CD4-positive, alpha-beta T cell treated with Interleukin-17A for 1 hour (primary cell): ENCODE data around the gene TPT1.
"Not testable (repeated sequence)": the region's sequence is repeated elsewhere in the genome, so short reads cannot be mapped to it uniquely, and the experiment has no call there.

Source experiments
- DNase-seq: peaks from one replicate; pipeline ENCODE4 v3.0.0-alpha.2; 2020

Gene TPT1

DNA sequence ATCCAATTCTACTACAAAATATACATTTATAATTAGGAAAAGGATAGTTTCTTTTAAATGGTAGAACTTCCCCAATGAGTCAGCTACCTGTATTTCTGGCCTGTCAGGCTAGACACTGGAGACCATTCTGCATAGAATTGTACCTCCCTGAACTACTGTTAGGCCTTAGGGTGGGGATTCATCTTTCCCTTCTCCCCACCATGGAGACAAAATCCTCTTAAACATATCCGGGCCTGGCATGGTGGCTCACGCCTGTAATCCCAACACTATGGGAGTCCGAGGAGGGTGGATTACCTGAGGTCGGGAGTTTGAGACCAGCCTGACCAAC is 24.5 kb upstream of the TPT1 start:
- DNase-seq, result no peak

- DNase-seq, result no peak
Observed at GRCh38 chr13:45364876-45365557, 24.0 kb upstream of the TPT1 start.

DNA sequence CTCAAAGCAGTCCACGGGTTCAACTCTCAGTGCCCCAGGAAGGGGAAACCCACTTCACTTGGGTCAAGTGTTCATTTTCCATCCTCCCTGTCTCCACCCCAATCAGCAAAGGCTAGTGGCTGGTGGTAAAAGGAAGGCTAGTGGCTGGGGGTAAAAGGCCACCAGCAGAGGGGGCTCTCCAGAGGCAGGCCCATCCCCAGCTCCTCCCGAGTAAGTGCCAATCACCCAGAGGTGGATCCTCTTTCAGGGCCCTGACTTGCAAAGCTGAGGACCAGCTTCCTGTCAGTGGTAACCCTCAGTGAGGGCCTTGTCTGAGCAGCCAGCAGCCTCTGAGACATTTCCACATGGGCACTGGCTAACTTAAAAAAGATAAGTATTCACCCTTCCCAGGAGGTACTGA is 22.0 kb upstream of the TPT1 start:
- DNase-seq, result peak; percentile 6

DNA sequence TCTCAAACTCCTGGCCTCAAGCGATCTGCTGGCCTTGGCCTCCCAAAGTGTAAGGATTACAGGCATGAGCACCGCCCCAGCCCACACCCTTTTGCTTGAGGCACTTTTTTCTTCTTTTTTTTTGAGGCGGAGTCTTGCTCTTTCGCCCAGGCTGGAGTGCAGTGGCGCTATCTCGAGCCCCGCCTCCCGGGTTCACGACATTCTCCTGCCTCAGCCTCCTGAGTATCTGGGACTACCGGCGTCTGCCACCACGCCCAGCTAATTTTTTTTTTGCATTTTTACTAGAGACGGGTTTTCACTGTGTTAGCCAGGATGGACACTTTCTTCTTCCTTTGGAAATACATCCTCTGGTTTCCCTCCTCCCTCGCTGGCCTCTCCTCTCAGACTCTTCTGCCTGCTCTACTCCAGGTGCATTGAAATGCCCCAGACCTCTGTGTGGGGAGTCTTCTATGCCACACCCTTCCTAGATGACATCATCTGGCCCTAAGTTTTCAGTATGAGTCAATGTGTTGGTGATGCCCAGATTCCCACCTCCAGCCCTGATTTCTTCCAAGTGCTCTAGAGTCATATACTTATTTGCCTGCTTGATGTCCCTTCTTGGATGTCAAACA is 20.7 kb upstream of the TPT1 start:
- DNase-seq, result no peak

DNA sequence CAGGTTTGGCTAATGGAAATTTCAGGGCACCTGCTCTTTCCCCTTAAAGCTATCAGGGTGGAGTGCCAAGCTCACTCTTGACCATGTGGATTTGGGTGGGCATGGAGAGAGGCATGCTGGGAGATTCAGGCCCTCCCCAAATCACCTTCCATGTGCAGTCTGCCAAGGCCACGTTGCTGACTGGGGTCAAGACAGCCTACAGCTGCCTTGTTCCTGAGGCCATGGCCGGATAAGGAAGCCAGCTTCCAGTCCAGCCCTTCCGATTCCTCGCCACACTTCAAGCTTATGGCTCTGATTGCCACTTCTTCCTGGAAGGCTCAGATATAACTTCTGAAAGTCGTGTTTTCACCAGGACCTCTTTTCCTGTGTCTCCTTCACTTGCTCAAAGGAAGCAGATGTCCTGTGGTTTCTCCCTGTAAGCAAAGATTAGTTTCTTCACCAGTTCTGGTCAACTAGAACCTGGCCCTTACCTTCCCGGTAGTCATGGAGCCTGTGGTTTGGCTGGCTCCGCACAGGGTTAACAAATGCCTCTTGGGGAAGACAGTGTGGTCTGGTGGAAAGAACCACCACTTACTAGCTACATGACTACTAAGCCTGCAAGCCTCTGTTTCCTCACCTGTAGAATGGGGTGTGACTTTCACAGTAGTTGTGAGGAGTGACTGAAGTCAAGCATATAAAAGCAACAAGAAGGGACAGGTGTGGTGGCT is 16.1 kb upstream of the TPT1 start:
- no peak for DNase-seq

- no peak for DNase-seq
Observed at GRCh38 chr13:45353895-45354294, 12.9 kb upstream of the TPT1 start.

GRCh38 chr13:45352031-45352430 is 11.0 kb upstream of the TPT1 start:
- no peak for DNase-seq

- no peak for DNase-seq
Observed at GRCh38 chr13:45350152-45350551, 9.2 kb upstream of the TPT1 start.

DNA sequence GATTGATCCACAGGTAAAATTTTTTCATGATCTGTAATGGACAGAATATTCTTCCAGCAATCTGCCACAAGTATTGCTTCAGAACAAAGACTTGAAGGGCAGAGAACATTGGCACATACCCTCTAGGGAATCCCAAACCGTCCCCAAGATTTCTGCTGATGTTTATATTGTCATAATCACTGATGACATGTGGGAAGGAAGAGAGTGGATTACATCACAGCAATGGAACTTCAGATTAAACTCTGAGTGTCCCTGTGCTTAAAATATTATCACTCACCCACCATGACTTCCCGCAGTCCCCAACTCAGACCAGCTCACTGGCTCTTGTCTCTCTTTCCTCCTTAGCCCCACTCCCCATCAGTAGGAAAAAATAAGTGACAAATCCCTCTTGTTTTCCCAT is 8.5 kb upstream of the TPT1 start:
- no peak for DNase-seq

DNA sequence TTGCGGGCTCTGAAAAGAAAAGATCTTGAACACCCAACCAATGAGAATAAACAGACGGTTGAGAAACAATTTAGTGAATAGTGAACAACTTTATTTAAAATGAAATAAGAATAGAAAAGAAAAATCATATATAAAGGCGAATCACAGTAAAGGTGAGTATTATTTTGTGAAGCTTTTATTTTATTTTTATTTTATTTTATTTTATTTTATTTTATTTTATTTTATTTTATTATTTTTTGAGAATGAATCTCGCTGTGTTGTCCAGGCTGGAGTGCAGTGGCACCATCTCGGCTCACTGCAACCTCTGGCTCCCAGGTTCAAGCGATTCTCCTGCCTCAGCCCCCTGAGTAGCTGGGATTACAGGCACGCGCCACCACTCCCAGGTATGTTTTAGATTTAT is 3.1 kb upstream of the TPT1 start:
- DNase-seq, result not testable (repeated sequence)

DNA sequence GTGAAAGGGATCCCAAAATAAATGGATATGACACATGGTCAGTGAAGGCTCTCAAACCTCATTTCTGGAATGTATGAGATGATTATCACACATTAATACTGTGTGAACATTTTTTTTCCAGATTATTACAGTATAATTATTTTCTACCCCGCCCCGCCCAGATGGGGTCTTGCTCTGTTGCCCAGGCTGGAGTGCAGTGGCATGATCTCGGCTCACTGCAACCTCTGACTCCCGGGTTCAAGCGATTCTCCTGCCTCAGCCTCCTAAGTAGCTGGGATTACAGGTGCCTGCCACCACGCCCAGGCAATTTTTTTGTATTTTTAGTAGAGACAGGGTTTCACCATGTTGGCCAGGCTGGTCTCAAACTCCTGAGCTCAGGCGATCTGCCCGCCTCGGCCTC is 2.1 kb upstream of the TPT1 start:
- not testable (repeated sequence) for DNase-seq

DNA sequence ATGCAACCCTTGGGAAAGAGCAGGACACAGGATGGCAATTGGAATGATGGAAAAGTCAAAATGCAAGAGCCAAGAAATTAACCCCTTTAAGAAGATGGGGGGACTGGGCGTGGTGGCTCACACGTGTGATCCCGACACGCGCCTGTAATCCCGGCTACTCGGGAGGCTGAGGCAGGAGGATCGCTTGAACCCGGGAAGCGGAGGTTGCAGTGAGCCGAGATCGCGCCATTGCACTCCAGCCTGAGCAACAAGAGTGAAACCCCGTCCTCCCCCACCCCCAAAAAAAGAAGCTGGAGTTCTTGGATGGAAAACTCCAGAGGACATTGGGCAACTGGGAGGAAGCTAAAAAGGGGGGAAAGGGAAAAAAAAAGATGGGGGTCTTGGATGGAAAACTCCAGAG is 1.7 kb upstream of the TPT1 start:
- DNase-seq, result not testable (repeated sequence)

GRCh38 chr13:45341799-45342500 is 967 bp upstream of the TPT1 start:
- no peak for DNase-seq

DNA sequence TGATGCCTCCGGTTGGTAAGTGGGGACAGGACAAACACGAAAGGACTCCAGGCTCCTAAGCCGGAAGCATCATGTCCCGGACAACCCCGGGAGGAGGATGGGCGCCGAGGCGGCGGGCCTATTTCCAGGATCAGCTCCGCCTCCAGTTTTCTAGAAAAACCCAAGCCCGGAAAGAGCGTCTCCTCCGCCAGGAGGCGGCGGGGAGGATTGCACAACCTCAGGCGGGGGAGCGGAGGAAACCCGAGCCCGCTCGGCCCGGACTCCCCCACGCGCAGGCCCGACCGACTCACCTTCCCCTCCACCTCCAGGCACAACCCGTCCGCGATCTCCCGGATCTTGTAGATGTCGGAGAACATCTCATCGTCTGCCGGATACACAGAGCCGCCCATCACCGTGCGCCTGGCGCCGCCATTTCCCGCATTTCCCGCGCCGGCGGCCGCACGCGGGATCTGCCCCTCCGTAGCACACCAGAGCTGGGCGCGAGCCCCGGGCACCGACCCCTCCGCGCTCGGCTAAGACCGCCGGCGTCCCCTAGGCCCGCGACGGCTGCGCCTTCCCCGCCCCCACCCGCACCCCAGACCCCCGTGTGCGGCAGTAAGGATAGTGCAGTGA is 455 bp downstream of the TPT1 start:
- DNase-seq, result peak; percentile 85

DNA sequence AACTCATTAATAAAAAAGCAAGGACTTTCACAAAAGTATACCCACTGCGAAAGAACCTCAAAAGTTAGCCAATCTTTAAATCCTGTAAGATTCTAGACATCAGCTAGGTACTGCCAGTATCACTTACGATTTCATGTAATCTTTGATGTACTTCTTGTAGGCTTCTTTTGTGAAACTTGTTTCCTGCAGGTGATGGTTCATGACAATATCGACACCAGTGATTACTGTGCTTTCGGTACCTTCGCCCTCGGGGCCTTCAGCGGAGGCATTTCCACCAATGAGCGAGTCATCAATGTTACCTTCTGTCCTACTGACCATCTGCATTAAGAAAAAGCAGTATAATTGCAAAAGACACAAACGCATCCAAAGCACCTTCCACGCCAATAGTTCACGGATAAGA is 1.1 kb downstream of the TPT1 start:
- DNase-seq, result peak; percentile 46

DNA sequence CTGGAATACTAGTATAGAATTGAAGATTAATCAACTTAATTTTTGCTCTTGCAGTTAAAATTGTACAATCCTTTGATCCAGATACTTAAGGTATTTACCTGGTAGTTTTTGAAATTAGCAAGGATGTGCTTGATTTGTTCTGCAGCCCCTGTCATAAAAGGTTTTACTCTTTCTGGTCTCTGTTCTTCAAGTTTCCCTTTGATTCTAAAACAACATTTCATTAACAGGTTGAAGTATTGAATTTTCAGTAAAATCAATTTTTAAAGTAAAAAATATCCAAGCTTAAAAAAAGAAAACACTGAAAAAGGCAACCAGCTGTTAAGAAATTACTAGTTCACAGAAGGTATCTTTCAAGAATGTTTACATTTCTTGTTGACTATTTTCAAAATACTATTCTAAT is 1.6 kb downstream of the TPT1 start:
- DNase-seq, result no peak

DNA sequence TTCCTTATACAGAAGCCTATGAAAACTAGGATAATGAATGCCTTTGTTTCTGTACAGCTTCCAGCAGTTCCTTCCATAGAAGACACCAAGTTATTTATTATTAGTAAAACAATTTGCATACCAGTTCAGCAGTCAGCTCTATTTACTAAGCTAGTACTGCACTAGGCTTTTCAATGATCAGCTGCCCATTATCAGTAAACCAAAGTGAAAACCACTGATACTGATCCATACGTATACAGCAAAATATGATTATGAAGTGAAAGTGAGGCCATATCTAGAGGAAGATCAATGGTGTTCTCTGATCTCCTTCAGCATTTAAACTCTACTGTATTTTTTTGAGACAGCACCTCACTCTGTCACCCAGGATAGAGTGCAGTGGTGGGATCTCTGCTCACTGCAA is 3.2 kb downstream of the TPT1 start:
- DNase-seq, result no peak

DNA sequence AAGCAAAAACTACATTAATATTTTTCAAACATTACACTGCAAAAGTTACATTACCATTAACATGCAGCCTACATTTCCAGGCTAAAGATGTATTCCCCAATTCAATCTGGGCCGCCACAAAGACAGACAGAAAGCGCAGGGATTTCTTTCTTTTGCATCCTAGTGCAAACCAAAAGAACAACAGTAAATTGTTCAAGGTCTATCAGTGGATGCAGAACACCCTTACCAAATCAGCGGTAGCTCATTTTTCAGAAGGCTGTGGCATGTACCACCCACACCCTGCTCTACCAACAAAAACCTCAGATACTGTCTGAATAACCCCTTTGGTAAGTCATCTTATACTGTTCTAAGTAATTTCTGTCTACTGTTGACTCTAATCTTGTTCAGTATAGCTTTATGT is 3.6 kb downstream of the TPT1 start:
- no peak for DNase-seq

GRCh38 chr13:45336025-45336800 is 4.8 kb downstream of the TPT1 start:
- peak; percentile 36 for DNase-seq

GRCh38 chr13:45335397-45336024 is 5.5 kb downstream of the TPT1 start:
- peak; percentile 37 for DNase-seq

DNA sequence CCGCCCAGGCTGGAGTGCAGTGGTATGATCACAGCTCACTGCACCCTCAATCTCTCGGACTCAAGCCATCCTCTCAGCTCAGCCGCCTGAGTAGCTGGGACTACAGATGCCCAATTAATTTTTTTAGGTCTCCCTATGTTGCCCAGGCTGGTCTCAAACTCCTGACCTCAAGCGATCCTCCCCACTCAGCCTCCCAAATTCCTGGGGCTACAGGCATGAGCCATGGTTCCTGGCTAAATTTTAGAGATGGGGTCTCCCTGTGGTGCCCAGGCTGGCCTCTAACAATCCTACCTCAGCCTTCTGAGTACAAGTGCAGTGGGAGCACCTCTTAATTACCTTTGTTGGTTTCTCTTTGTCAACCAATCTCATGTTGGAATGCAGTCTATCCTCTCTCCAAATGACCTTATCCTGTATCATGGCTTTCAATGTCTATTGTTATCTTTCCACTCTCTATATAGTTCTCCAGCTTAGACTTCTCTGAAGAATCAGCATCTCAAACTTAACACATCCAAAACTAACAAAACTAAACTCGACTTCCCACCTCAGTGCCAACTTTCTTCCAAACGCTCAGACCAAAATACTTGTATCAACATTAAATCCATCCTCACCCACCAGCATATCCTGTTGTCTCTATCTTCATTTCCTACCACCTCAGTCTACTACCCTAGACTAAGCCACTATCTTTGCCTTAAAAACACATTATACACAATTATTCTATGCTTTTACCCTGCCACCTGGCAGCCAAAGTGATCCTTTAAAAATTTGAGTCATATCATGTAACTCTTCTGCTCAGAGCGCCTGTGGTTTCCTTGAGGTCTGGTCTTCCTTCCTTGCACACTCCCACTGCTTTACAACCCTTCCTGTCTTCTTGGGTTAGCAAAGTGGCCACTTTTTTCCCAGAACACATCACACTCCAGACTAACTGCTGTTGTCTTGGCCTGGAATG is 6.7 kb downstream of the TPT1 start:
- peak; percentile 71 for DNase-seq
